Calu3 (cell line): ENCODE measurements around the gene MAVS. TPM values are rescaled to one million over a fixed set of nuclear protein-coding genes. Genes with fewer than 3 reads are reported as not detected.
"Not testable (repeated sequence)": the region's sequence is repeated elsewhere in the genome, so short reads cannot be mapped to it uniquely, and the experiment has no call there.

Source experiments
- BruUV-seq: library from RNA; stranded (reverse); fragments of 400-500 nt; replicated peaks from 2 replicates; lab custom pipeline; 2021; lab: Mats Ljungman, UMichigan
- CTCF ChIA-PET: fragments of 300-600 bp; sonication (Branson Sonifier 250); formaldehyde crosslinking; loops from one replicate; lab custom pipeline; 2022; ENCODE audit warnings: antibody characterized with exemption; lab: Charles Lee
- DNase-seq: peaks from one replicate; pipeline ENCODE4 v3.0.0; 2022
- H3K27ac Mint-ChIP-seq: one replicate; pipeline ENCODE4 v1.8.0; 2022; ENCODE audit warnings: mixed read lengths; ENCODE audit not compliant: unreplicated experiment
- H3K27me3 Mint-ChIP-seq: one replicate; pipeline ENCODE4 v1.8.0; 2022; ENCODE audit warnings: mixed read lengths; ENCODE audit not compliant: unreplicated experiment
- H3K36me3 Mint-ChIP-seq: one replicate; pipeline ENCODE4 v1.8.0; 2022; ENCODE audit warnings: mild to moderate bottlenecking, moderate library complexity, mixed read lengths; ENCODE audit not compliant: insufficient read depth, unreplicated experiment
- H3K4me1 Mint-ChIP-seq: one replicate; pipeline ENCODE4 v1.8.0; 2022; ENCODE audit warnings: mild to moderate bottlenecking, low read depth, mixed read lengths; ENCODE audit not compliant: unreplicated experiment
- H3K4me3 Mint-ChIP-seq: one replicate; pipeline ENCODE4 v1.8.0; 2022; ENCODE audit warnings: mild to moderate bottlenecking, low read depth, moderate library complexity, mixed read lengths; ENCODE audit not compliant: unreplicated experiment
- H3K9me3 Mint-ChIP-seq: one replicate; pipeline ENCODE4 v1.8.0; 2022; ENCODE audit warnings: low read depth, mixed read lengths; ENCODE audit not compliant: unreplicated experiment
- intact Hi-C: fragments of 100-400 bp; cut with micrococcal nuclease; formaldehyde crosslinking; loops from one replicate; pipeline ENCODE4 v1.10.0; 2022; ENCODE audit not compliant: unreplicated experiment
- total RNA-seq: library from RNA; stranded (reverse); gene quantifications from 2 replicates; pipeline ENCODE4 v1.2.3, GENCODE V29; 2022
- TF ChIP-seq, protein P1 (sequence below): fragments of 200-600 bp; IDR thresholded peaks from one replicate; pipeline ENCODE4 v1.8.0; 2022; ENCODE audit warnings: antibody characterized with exemption; ENCODE audit not compliant: unreplicated experiment

MAVS gene
- total RNA-seq, 1 experiment from 2014 or later, result 29.8 TPM

DNA sequence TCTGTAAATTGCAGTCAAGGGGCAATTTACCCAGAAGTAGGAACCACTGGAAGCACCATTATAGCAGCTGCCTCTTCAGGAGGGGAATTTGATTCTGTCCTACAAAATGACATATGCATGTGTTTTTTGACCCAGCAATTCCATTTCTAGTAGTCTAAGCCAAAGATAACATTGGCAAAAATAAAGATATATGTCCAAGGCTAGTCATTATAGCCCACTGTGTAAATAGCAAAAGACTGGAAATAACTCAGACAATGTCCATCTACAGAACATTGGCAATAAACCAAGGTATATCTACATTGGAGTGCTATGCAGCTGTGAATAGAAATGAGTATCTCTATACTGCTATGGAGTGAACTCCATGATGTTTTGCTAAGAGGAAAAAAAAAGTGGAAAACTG, 30.0 kb downstream of the MAVS start:
- DNase-seq, result no peak
- Mint-ChIP-seq H3K36me3 (peaks cover 20% of the 10 kb centered on the region), H3K9me3 (no peaks in the 10 kb centered on the region), H3K4me1 (no peaks in the 10 kb centered on the region), H3K27me3 (no peaks in the 10 kb centered on the region), H3K27ac (no peak overlapping the region), H3K4me3 (no peak overlapping the region)
- BruUV-seq, result no TSS peak
- intact Hi-C loops, result no loop called here
- CTCF ChIA-PET, result no interaction called here
- TF ChIP-seq, protein P1, sequence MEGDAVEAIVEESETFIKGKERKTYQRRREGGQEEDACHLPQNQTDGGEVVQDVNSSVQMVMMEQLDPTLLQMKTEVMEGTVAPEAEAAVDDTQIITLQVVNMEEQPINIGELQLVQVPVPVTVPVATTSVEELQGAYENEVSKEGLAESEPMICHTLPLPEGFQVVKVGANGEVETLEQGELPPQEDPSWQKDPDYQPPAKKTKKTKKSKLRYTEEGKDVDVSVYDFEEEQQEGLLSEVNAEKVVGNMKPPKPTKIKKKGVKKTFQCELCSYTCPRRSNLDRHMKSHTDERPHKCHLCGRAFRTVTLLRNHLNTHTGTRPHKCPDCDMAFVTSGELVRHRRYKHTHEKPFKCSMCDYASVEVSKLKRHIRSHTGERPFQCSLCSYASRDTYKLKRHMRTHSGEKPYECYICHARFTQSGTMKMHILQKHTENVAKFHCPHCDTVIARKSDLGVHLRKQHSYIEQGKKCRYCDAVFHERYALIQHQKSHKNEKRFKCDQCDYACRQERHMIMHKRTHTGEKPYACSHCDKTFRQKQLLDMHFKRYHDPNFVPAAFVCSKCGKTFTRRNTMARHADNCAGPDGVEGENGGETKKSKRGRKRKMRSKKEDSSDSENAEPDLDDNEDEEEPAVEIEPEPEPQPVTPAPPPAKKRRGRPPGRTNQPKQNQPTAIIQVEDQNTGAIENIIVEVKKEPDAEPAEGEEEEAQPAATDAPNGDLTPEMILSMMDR, result no peak

DNA sequence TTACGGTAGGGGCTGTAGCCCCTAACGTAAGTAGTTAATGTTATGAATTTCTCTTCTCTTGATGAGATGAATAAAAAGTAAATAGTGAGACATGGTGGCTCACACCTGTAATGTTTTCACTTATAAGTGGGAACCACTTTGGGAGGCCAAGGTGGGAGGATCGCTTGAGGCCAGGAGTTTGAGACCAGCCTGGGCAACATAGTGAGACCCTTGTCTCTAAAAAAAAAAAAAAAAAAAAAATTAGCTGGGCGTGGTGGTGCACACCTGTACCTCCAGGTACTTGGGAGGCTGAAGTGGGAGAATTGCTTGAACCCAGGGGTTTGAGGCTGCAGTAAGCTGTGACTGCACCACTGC, 32.3 kb downstream of the MAVS start:
- CTCF ChIA-PET, H3K9me3 Mint-ChIP-seq, DNase-seq, H3K4me3 Mint-ChIP-seq, H3K27me3 Mint-ChIP-seq, intact Hi-C loops, BruUV-seq, H3K4me1 Mint-ChIP-seq, H3K27ac Mint-ChIP-seq: not testable (repeated sequence)
- H3K36me3 Mint-ChIP-seq, result peaks cover 21% of the 10 kb centered on the region

GRCh38 chr20:3885715-3886114, 39.1 kb downstream of the MAVS start:
- no peaks in the 10 kb centered on the region for H3K27me3 Mint-ChIP-seq
- no peak overlapping the region for H3K4me3 Mint-ChIP-seq
- no TSS peak for BruUV-seq
- TF ChIP-seq, protein P1, result no peak
- no peaks in the 10 kb centered on the region for H3K9me3 Mint-ChIP-seq
- H3K27ac Mint-ChIP-seq, result no peak overlapping the region
- peaks cover 37% of the 10 kb centered on the region for H3K36me3 Mint-ChIP-seq
- intact Hi-C loops, result no loop called here
- DNase-seq, result no peak
- CTCF ChIA-PET, result no interaction called here
- peaks cover 7% of the 10 kb centered on the region for H3K4me1 Mint-ChIP-seq

GRCh38 chr20:3887876-3888620, 41.4 kb downstream of the MAVS start:
- Mint-ChIP-seq H3K9me3 (no peaks in the 10 kb centered on the region), H3K27me3 (no peaks in the 10 kb centered on the region), H3K4me1 (peaks cover 7% of the 10 kb centered on the region), H3K27ac (peak overlapping the region; percentile 91), H3K36me3 (peaks cover 51% of the 10 kb centered on the region), H3K4me3 (peak overlapping the region; percentile 98)
- DNase-seq, result no peak
- TF ChIP-seq, protein P1, result no peak
- intact Hi-C loops, result no loop called here
- BruUV-seq, result no TSS peak
- CTCF ChIA-PET, result interaction anchor here (0.7 kb wide), 1 partner anchor 13 kb away, joined by 5 read pairs; no protein-coding TSS in a partner anchor
